GM12878 (cell line): Measurements from ENCODE around the gene THADA. TPM values are rescaled to one million over a fixed set of nuclear protein-coding genes. Genes with fewer than 3 reads are reported as not detected.

Experiments used
- ATAC-seq: fragments of 200-7000 bp; cut with Tn5 transposase; 3 replicates; pipeline ENCODE4 v1.9.1; 2020; ENCODE audit warnings: mild to moderate bottlenecking, moderate library complexity
- BruUV-seq: library from RNA; stranded (reverse); fragments of 400-500 nt; replicated peaks from 2 replicates; lab custom pipeline; 2021; lab: Mats Ljungman, UMichigan
- CTCF ChIA-PET: fragments of 300-600 bp; sonication (Branson Sonifier 250); formaldehyde crosslinking; extraction: SDS; loops from one replicate; lab custom pipeline; 2021; ENCODE audit warnings: inconsistent platforms; lab: Yijun Ruan, JAX
- POLR2A ChIA-PET: fragments of 350-600 bp; formaldehyde crosslinking; extraction: SDS; loops from one replicate; lab custom pipeline; 2021; ENCODE audit warnings: inconsistent platforms; lab: Charles Lee
- RAD21 ChIA-PET: fragments of 300-600 bp; sonication (Branson Sonifier 250); formaldehyde crosslinking; loops from one replicate; lab custom pipeline; 2023; ENCODE audit warnings: antibody characterized with exemption; ENCODE audit not compliant: unreplicated experiment; lab: Charles Lee
- SMC1A ChIA-PET: fragments of 300-600 bp; sonication (Branson Sonifier 250); formaldehyde crosslinking; loops from one replicate; lab custom pipeline; 2023; ENCODE audit not compliant: unreplicated experiment, uncharacterized antibody; lab: Charles Lee
- DNase-seq: peaks from one replicate; pipeline ENCODE4 v3.0.0-alpha.2; 2011; ENCODE audit warnings: low read depth, low spot score
- FAIRE-seq: peaks from 3 replicates; lab custom pipeline; 2011; peaks lifted over from hg19 to GRCh38; lab: Jason Lieb, UNC
- H2AFZ ChIP-seq: 2 replicates; pipeline ENCODE4 v1.6.0; 2011; ENCODE audit warnings: low read depth, low read length, control low read depth; ENCODE audit not compliant: control insufficient read depth
- H3K27ac ChIP-seq: 2 replicates; pipeline ENCODE4 v1.5.1; 2011; ENCODE audit warnings: control low read depth; ENCODE audit not compliant: control insufficient read depth, insufficient read depth
- H3K27me3 ChIP-seq, 2 experiments: replicated peaks in 1 of 2; 2 replicates each; pipeline versions ENCODE4 v1.6.0 to v1.6.1; 2011; ENCODE audit warnings: low read length in 1 of 2; ENCODE audit not compliant: control insufficient read depth in 2 of 2, insufficient read depth in 2 of 2
- H3K36me3 ChIP-seq, 2 experiments: 2 replicates each; pipeline ENCODE4 v1.5.1; 2011; ENCODE audit warnings: low read length in 1 of 2; ENCODE audit not compliant: control insufficient read depth in 2 of 2, insufficient read depth in 2 of 2
- H3K4me1 ChIP-seq: 2 replicates; pipeline ENCODE4 v1.6.1; 2011; ENCODE audit warnings: mild to moderate bottlenecking, low read length, moderate library complexity, mixed read lengths; ENCODE audit not compliant: control insufficient read depth, insufficient read depth
- H3K4me2 ChIP-seq: 2 replicates; pipeline ENCODE4 v1.6.0; 2011; ENCODE audit warnings: control low read depth; ENCODE audit not compliant: control insufficient read depth, insufficient read depth
- H3K4me3 ChIP-seq: fragments of 200-600 bp; sonication (generic); 2 replicates; pipeline ENCODE4 v1.5.1; 2016
- H3K79me2 ChIP-seq: 2 replicates; pipeline ENCODE4 v1.6.0; 2011; ENCODE audit warnings: low read length; ENCODE audit not compliant: control insufficient read depth, insufficient read depth
- H3K9ac ChIP-seq: 2 replicates; pipeline ENCODE4 v1.8.0; 2011; ENCODE audit warnings: low read length, control low read depth, mixed read lengths; ENCODE audit not compliant: control insufficient read depth, insufficient read depth
- H3K9me3 ChIP-seq: replicated peaks from 3 replicates; pipeline ENCODE4 v1.5.1; 2011; ENCODE audit warnings: mild to moderate bottlenecking, low read length; ENCODE audit not compliant: control insufficient read depth, insufficient read depth
- H4K20me1 ChIP-seq: 2 replicates; pipeline ENCODE4 v1.6.0; 2011; ENCODE audit not compliant: control insufficient read depth, insufficient read depth
- ATF2 ChIP-seq: IDR thresholded peaks from 2 replicates; pipeline ENCODE4 v1.6.1; 2012; ENCODE audit warnings: low read length, inconsistent platforms
- IKZF1 ChIP-seq: fragments of 450-650 bp; conservative IDR thresholded peaks from 2 replicates; pipeline ENCODE4 v1.6.1; 2017; ENCODE audit warnings: antibody characterized with exemption, mild to moderate bottlenecking
- JUNB ChIP-seq: IDR thresholded peaks from 2 replicates; pipeline ENCODE4 v1.6.1; 2016; ENCODE audit warnings: antibody characterized with exemption, mild to moderate bottlenecking
- NFIC ChIP-seq: IDR thresholded peaks from 2 replicates; pipeline ENCODE4 v1.6.1; 2012; ENCODE audit warnings: low read depth, mild to moderate bottlenecking, inconsistent platforms, low read length, moderate library complexity
- NFXL1 ChIP-seq: fragments of 450-650 bp; IDR thresholded peaks from 2 replicates; pipeline ENCODE4 v1.6.1; 2017; ENCODE audit warnings: antibody characterized with exemption, mild to moderate bottlenecking, borderline replicate concordance
- RUNX3 ChIP-seq: IDR thresholded peaks from 2 replicates; pipeline ENCODE4 v1.6.1; 2012; ENCODE audit warnings: low read length, inconsistent platforms
- SMC3 ChIP-seq: IDR thresholded peaks from 2 replicates; pipeline ENCODE4 v1.6.1; 2011; ENCODE audit warnings: low read length, improper control_type of control experiment, borderline replicate concordance
- ZNF687 ChIP-seq: fragments of 450-650 bp; IDR thresholded peaks from 2 replicates; pipeline ENCODE4 v1.6.1; 2017; ENCODE audit warnings: mild to moderate bottlenecking, moderate library complexity
- WGBS: methylation state at CpG from one replicate; pipeline ENCODE4 v1.1.6; 2016; ENCODE audit warnings: low lambda C conversion rate; ENCODE audit not compliant: insufficient replicate concordance, insufficient coverage; ENCODE audit errors: missing lambda C conversion rate; 5-methylcytosine and 5-hydroxymethylcytosine counted together
- in situ Hi-C: fragments of 300-500 bp; cut with MboI; formaldehyde crosslinking; loops from 9 replicates; pipeline ENCODE4 v1.14.3; 2018; ENCODE audit warnings: mixed read lengths
- intact Hi-C: fragments of 100-400 bp; cut with micrococcal nuclease; formaldehyde crosslinking; loops from one replicate; pipeline ENCODE4 v1.14.2; 2022; ENCODE audit not compliant: unreplicated experiment
- polyA plus RNA-seq, 11 experiments: library from polyadenylated mRNA; depleted of rRNA in 4 of 11; unstranded in 6 of 11; stranded (reverse) in 5 of 11; fragments of >200 nt; fragmentation: Nextera tagmentation in 4 of 11; fragmentation: Illumina TruSeq in 1 of 11; extraction: Ambion mirVana in 4 of 11; extraction: Trizol in 1 of 11; gene quantifications; 1 replicate in 1 of 11; 2 replicates in 10 of 11; pipeline versions ENCODE4 v1.2.1 to v1.2.3, GENCODE V29; 2011 to 2016; ENCODE audit warnings: inconsistent platforms in 2 of 11, missing spikeins in 2 of 11, low read depth in 1 of 11
- total RNA-seq, 4 experiments: library from RNA; depleted of rRNA in 3 of 4; stranded (reverse); fragments of >200 nt in 3 of 4; fragmentation: Illumina TruSeq in 1 of 4; extraction: Trizol in 1 of 4; gene quantifications; 2 replicates each; pipeline versions ENCODE4 v1.2.1 to v1.2.3, GENCODE V29; 2013 to 2021

THADA gene
- total and polyA plus RNA-seq, 10 of the 15 experiments (the other 5 are each of a cell fraction or from before 2014, with no cell fraction given), result 14.6 to 33.2 (median 23.2) TPM

DNA sequence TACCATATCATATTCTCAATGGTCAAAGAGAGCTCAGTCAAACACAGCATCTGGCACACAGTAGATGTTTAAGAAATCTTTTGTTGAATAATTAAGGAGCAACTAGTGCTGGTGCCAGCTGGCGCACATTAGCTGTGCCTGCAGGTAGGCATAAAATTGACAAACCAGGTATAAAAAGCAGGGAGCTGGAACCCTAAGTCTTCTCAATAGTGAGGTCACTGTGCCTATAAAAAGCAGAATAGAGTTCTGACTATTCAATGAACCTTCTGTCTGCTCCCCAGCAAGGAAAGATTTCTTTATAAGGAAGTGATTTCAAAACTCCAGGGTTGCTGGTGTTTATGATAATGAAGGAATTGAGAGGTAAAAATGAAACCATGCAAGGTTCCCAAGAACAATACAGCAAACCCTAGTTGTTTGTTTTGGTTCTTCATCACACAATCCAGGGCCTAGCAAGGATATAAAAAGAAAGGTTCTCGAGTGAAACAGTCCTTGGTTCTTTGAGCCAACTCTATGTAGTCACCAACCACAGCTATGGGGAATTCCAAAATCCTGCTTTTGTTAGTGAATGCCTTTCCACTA is 76.1 kb downstream of the THADA start:
- CTCF ChIA-PET, result interaction anchor here (0.7 to 2.6 kb wide), 4 partner anchors 8 to 35 kb away, joined by 3 to 6 read pairs (median 6); no protein-coding TSS in a partner anchor
- H3K36me3 ChIP-seq, result 0 out of 4 replicates have a peak, but pooled peaks cover 0 to 3% of the 10 kb centered on the region in 2 experiments
- H2AFZ ChIP-seq, result peak overlapping the region; percentile 26; the same call in 1 of the 2 replicates
- in situ Hi-C loops, result no loop called here
- no peak overlapping the region for H3K4me3 ChIP-seq
- DNase-seq (no peak), FAIRE-seq (no peak), ATAC-seq (peak; percentile 71)
- peak overlapping the region; percentile 48 for H3K4me2 ChIP-seq
- WGBS, result 48% methylated on average over 2 of the region's 2 CpGs
- peak overlapping the region; percentile 25; the same call in 1 of the 2 replicates for H3K9ac ChIP-seq
- H3K27me3 ChIP-seq, result no peaks in the 10 kb centered on the region
- H3K79me2 ChIP-seq, result no peaks in the 10 kb centered on the region
- no TSS peak for BruUV-seq
- H3K27ac ChIP-seq, result peak overlapping the region; percentile 54
- intact Hi-C loops, result no loop called here
- SMC1A ChIA-PET, result interaction anchor here (0.6 to 3.0 kb wide), 4 partner anchors 8 to 57 kb away, joined by 4 to 13 read pairs (median 4); no protein-coding TSS in a partner anchor
- no peaks in the 10 kb centered on the region for H4K20me1 ChIP-seq
- no peaks in the 10 kb centered on the region for H3K9me3 ChIP-seq
- RAD21 ChIA-PET, result no interaction called here
- TF ChIP-seq RUNX3 (0 out of 2 replicates have a peak, but pooled peaks have one; percentile 21), ATF2 (0 out of 2 replicates have a peak, but pooled peaks have one; percentile 36), NFIC (peak; percentile 42; the same call in 1 of the 2 replicates), IKZF1 (0 out of 2 replicates have a peak, but pooled peaks have one; percentile 9), NFXL1 (no peak), JUNB (0 out of 2 replicates have a peak, but pooled peaks have one; percentile 21), SMC3 (no peak), ZNF687 (peak; percentile 35; the same call in 1 of the 2 replicates)
- POLR2A ChIA-PET, result interaction anchor here (0.6 to 1.0 kb wide), 4 partner anchors 8 to 351 kb away, joined by 3 to 6 read pairs (median 3); no protein-coding TSS in a partner anchor
- peaks cover 17% of the 10 kb centered on the region for H3K4me1 ChIP-seq
